RWPE1 (cell line): ENCODE results near the gene TPM4.
A peak's percentile ranks its signal among the peaks of the same experiment; 100 is the strongest.

ENCODE experiments used
- CTCF ChIA-PET: fragments of 350-600 bp; sonication (Branson Sonifier 250); formaldehyde crosslinking; extraction: SDS; loops from one replicate; lab custom pipeline; 2021; lab: Yijun Ruan, JAX
- POLR2A ChIA-PET: fragments of 400-600 bp; formaldehyde crosslinking; extraction: SDS; loops from one replicate; lab custom pipeline; 2020; ENCODE audit warnings: antibody characterized with exemption; ENCODE audit not compliant: low non-redundant PET; lab: Yijun Ruan, JAX
- DNase-seq: peaks from one replicate; pipeline ENCODE4 v3.0.0; 2012; ENCODE audit warnings: low spot score
- H3K27ac ChIP-seq: fragments of 450-650 bp; 2 replicates; pipeline ENCODE4 v1.5.1; 2017
- TF ChIP-seq, protein P1 (sequence below): fragments of 450-650 bp; conservative IDR thresholded peaks from 2 replicates; pipeline ENCODE4 v1.5.1; 2017; ENCODE audit warnings: low read depth, mild to moderate bottlenecking

TPM4 gene

DNA sequence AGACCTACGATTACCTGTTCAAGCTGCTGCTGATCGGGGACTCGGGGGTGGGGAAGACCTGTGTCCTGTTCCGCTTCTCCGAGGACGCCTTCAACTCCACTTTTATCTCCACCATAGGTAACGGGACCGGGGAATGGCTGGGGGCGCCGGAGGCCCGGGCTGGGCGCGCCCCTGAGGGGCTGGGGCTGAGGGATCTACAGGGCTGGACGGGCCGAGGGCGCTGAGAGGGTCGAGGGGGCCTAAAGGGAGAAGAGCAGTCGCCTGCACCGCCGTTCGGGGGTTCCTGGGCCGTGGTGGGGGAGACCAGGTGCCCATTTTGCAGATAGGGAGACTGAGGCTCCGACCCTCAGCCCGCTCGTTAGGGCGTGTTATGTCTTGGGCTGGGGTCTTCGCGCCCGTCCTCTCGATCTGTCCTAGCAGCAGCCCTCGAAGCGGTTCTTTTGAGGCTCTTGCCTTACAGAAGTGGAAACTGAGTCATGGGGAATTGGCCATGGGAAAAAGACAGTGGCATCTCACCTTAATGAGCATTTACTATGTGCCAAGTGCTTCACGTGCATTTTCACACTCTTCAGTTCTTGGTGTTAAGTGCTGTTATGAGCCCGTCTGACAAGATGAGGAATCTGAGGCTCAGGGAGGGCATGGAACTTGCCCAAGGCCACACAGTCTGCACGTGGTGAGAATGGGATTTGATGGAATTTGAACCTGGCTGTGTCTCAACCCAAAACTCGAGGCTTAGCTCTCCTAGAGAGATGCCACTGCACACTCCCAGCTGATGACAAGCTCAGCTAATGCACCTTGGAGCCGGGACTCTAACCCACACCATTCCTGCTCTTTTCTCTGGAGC, 35.8 kb downstream of the TPM4 start:
- no peak for DNase-seq
- TF ChIP-seq, protein P1, sequence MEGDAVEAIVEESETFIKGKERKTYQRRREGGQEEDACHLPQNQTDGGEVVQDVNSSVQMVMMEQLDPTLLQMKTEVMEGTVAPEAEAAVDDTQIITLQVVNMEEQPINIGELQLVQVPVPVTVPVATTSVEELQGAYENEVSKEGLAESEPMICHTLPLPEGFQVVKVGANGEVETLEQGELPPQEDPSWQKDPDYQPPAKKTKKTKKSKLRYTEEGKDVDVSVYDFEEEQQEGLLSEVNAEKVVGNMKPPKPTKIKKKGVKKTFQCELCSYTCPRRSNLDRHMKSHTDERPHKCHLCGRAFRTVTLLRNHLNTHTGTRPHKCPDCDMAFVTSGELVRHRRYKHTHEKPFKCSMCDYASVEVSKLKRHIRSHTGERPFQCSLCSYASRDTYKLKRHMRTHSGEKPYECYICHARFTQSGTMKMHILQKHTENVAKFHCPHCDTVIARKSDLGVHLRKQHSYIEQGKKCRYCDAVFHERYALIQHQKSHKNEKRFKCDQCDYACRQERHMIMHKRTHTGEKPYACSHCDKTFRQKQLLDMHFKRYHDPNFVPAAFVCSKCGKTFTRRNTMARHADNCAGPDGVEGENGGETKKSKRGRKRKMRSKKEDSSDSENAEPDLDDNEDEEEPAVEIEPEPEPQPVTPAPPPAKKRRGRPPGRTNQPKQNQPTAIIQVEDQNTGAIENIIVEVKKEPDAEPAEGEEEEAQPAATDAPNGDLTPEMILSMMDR, result no peak
- ChIA-PET POLR2A (no interaction called here), CTCF (interaction anchor here (0.6 kb wide), 1 partner anchor 14 kb away, joined by 3 read pairs; no protein-coding TSS in a partner anchor)
- H3K27ac ChIP-seq, result peak overlapping the region; percentile 84

DNA sequence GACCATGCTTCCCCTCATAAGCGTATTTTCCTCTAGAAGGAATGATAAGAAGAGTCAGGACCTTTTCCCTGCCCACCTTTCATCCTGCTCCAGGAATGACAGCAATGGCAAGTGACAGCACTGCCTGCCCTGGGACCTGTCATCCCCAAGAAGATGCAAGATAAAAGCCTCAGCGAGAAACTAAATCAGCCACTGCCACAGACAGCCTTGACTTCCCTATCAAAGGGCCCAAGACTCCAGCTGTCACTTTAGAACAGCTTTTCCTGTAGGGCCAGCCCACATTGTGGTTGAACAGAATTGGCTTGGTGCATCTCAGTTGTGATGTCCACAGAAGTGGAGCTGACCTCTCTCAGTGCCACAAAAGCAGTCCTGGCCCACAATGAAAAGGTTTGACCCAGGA, 36.5 kb downstream of the TPM4 start:
- peak overlapping the region; percentile 84 for H3K27ac ChIP-seq
- ChIA-PET CTCF (no interaction called here), POLR2A (no interaction called here)
- TF ChIP-seq, protein P1, result no peak
- DNase-seq, result no peak

DNA sequence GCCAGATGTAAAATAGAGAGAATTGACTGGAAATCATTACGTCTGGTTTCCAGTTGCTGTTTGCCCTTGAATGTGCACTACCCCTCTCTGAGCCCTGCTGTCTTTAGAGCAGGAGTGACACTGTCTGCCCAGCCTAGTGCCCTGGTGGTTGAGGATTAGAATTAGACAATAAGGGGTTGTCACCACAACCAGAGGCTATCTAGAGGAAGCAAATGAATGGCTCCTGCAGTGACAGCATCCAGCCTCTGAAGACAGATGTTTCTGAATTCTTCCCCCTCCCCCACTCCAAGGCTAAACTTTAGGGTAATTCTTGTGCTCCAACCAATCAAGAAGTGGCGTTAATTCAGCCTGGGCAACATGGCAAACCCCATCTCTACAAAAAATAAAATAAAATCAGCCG, 37.4 kb downstream of the TPM4 start:
- ChIA-PET CTCF (no interaction called here), POLR2A (no interaction called here)
- no peak for DNase-seq
- TF ChIP-seq, protein P1, result no peak
- H3K27ac ChIP-seq, result peak overlapping the region; percentile 84

DNA sequence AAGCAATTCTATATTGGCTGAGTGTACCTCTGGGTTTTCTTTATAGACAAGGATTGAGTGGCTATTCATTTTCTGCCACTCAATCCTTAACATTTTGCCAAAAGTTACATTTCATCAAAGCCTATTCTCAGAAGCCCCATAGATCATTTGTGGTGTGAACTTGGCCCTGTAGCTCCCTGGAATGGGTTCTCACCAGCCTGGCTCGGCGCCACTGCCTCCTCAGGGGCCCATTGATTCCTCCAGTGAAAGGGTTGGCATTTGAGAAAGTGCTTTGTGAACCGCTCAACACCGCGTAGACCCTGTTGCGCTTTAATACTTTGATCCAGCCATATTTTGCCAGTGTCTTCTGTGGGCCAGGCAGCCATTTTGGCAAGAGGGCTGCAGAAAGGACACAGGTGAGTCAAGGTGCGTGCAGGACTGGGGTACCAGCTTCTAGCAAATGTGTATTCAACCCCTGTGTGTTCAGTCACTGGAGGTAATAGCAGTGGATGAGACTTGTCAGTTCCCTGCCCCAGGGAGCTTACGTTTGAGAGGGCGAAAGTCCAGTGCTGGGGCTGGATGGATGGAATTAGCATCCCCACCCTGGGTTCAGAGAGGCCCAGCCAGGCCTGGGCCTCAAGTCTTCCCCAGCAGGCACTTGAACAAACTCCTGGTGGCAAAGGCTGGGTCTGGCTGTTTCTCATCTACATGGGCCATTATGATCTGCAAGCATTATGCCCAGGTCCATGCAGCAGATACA, 39.2 kb downstream of the TPM4 start:
- TF ChIP-seq, protein P1, result no peak
- no peak for DNase-seq
- ChIA-PET POLR2A (no interaction called here), CTCF (no interaction called here)
- peak overlapping the region; percentile 8 for H3K27ac ChIP-seq

- TF ChIP-seq, protein P1, result no peak
- DNase-seq, result no peak
- ChIA-PET CTCF (no interaction called here), POLR2A (no interaction called here)
- H3K27ac ChIP-seq, result peak overlapping the region; percentile 8
Observed at GRCh38 chr19:16116067-16116466, 39.8 kb downstream of the TPM4 start.

- TF ChIP-seq, protein P1, result no peak
- ChIA-PET POLR2A (no interaction called here), CTCF (no interaction called here)
- DNase-seq, result no peak
- peak overlapping the region; percentile 12 for H3K27ac ChIP-seq
Observed at GRCh38 chr19:16117594-16118033, 41.3 kb downstream of the TPM4 start.
